ENCODE measurements around the gene PJA2.
"Not testable (repeated sequence)": the region's sequence is repeated elsewhere in the genome, so short reads cannot be mapped to it uniquely, and the experiment has no call there.

PJA2 gene, protein sequence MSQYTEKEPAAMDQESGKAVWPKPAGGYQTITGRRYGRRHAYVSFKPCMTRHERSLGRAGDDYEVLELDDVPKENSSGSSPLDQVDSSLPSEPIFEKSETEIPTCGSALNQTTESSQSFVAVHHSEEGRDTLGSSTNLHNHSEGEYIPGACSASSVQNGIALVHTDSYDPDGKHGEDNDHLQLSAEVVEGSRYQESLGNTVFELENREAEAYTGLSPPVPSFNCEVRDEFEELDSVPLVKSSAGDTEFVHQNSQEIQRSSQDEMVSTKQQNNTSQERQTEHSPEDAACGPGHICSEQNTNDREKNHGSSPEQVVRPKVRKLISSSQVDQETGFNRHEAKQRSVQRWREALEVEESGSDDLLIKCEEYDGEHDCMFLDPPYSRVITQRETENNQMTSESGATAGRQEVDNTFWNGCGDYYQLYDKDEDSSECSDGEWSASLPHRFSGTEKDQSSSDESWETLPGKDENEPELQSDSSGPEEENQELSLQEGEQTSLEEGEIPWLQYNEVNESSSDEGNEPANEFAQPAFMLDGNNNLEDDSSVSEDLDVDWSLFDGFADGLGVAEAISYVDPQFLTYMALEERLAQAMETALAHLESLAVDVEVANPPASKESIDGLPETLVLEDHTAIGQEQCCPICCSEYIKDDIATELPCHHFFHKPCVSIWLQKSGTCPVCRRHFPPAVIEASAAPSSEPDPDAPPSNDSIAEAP

DNA sequence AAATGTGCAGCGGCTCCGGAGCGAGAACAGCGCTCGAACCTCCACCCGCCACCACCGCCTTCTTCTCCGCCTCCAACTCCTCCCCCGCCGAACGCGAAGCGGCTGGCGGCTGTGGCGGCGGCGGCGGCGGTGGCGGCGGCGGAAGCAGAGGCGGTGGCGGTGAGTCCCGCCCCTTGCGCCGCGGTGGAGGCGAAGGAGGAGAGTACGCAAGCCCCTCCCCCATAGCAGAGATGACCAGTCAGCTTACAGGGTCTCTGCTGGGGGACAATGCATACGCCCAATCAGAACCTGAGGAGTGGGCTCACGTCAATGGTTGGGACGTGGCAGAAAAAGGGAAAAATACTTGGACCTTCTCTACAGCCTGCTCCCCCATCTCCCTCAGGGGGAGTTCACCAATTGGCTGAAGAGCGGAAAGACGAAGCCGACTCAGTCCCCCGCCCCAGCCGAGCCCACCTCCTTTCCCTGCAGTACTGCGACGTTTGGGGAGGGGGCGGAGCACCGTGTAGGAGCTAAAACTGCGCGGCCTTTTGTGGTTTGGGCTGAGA lies at the start of gene PJA2:
PJA2 (minus strand) TSS at position 131 of the 545 bp plus-strand sequence. CDS start 26,541 bp downstream, outside the sequence.
- no peaks in the 10 kb centered on the region for H3K4me1 ChIP-seq (ENCODE audit: control insufficient read depth, insufficient read depth, low read length)

DNA sequence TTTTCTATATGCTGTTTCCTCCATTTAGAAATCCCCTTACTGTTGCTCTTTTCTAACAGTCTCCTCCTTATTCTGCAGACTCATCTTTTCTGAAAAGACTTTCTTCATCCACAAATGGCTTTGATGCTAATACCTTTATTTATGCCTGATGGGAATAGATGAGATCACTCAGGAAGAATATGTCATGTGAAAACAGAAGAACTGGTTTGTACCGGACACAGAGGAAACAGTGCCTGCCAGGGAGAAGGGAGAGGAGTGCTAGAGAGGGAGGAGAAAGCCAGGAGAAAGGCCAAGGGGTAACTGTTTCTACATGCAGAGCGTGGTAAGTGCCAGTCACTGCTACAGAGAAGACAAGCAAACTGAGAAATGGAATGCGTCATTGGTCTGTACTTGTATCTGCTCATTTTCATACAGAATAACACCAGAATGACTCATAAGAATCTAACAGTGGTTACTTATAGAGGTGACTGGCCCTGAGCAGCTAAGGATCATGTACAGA lies 45.9 kb upstream of the PJA2 start:
- Histone ChIP-seq H3K27me3 (ENCODE audit: control insufficient read depth, insufficient read depth, low read length) (no peaks in the 10 kb centered on the region), H3K9ac (ENCODE audit: low read length) (no peak overlapping the region), H3K36me3 (ENCODE audit: control insufficient read depth, insufficient read depth, low read length) (no peaks in the 10 kb centered on the region), H3K4me1 (ENCODE audit: control insufficient read depth, insufficient read depth, low read length) (no peaks in the 10 kb centered on the region), H3K4me3 (ENCODE audit: low read length) (no peak overlapping the region), H3K9me3 (ENCODE audit: control insufficient read depth, low read length) (no peaks in the 10 kb centered on the region)

More for the DNA sequence above, at the start of gene PJA2:
- Histone ChIP-seq H3K36me3 (ENCODE audit: control insufficient read depth, insufficient read depth, low read length) (no peaks in the 10 kb centered on the region), H3K4me3 (ENCODE audit: low read length) (peak within 1 kb of the TSS; percentile 96), H3K9ac (ENCODE audit: low read length) (peak within 1 kb of the TSS; percentile 97), H3K9me3 (ENCODE audit: control insufficient read depth, low read length) (no peaks in the 10 kb centered on the region), H3K27me3 (ENCODE audit: control insufficient read depth, insufficient read depth, low read length) (no peaks in the 10 kb centered on the region)

DNA sequence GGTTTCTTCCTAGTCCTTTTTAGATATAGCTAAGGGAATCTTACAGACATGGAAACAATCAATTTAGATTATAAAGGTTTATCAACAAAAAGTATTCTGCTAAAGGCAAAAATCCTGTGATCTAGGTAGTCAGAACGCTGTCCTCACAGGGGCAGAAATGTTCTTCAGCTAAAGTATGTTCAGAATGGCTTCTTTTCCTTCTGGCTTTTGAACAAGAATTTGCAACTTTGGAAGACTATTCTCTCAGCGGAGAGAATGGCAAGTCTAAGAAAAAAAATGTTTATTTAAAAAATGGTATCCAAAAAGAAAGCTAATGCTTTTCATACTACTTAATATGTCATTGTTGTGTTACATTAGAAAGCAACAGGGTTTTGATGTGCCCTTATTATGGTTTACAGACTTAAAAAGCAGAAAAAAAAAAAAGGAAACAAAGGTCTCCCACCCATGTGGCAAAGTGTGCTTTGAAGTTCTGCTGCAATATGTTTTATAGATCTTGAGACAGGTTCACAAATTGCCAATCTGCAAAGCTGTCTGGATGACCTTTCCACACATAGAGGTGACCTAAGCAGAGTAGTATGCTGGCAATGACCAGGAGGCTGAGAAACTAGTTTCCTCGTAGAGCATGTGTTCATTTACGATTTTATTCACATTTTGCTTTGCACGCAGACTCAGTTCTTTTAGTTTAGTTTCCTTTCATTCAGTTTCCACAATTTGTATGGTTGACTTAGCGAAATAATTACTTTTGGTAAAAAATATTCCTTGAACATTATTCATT lies 45.1 kb upstream of the PJA2 start:
- Histone ChIP-seq H3K27me3 (ENCODE audit: control insufficient read depth, insufficient read depth, low read length) (no peaks in the 10 kb centered on the region), H3K4me3 (ENCODE audit: low read length) (no peak overlapping the region), H3K9ac (ENCODE audit: low read length) (no peak overlapping the region), H3K9me3 (ENCODE audit: control insufficient read depth, low read length) (no peaks in the 10 kb centered on the region), H3K36me3 (ENCODE audit: control insufficient read depth, insufficient read depth, low read length) (no peaks in the 10 kb centered on the region), H3K4me1 (ENCODE audit: control insufficient read depth, insufficient read depth, low read length) (no peaks in the 10 kb centered on the region)

DNA sequence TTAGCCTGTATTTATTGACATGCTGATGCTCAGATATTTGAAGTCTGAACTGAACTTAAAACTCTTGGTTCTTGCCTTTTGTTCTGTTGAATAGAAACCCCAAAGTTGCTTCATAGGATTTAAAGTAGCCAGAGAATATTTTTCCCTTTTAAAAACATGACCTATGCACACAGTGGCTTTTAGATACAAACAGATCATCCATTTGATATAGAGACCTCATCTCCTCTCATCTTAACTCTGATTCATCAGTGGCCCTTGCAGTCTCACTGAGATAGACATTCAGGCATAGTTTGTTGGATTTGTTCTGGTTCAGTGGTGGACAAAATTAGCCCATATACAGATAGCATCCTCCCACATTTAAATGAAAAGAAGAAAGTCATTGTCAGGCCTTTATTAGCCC lies 43.5 kb upstream of the PJA2 start:
- Histone ChIP-seq H3K4me3 (ENCODE audit: low read length) (no peak overlapping the region), H3K9me3 (ENCODE audit: control insufficient read depth, low read length) (no peaks in the 10 kb centered on the region), H3K4me1 (ENCODE audit: control insufficient read depth, insufficient read depth, low read length) (no peaks in the 10 kb centered on the region), H3K36me3 (ENCODE audit: control insufficient read depth, insufficient read depth, low read length) (no peaks in the 10 kb centered on the region), H3K27me3 (ENCODE audit: control insufficient read depth, insufficient read depth, low read length) (no peaks in the 10 kb centered on the region), H3K9ac (ENCODE audit: low read length) (no peak overlapping the region)

DNA sequence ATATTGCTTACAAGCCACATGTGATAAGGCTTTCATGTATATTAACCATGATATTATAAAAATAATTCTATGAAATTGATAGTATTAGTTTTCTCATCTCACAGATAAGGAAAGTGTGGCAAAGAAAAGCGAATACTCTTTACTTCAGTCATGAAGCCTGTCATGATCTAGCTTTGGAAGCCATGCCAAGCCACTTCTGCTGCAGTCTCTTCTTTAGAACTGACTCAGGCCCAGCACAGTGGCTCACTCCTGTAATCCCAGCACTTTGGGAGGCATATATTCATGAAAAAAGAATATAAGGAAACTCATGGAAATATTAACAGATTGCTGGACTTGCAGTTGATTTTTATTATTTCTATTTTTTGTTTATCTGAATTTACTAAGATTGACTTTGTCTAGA lies 42.9 kb upstream of the PJA2 start:
- Histone ChIP-seq H3K4me3 (ENCODE audit: low read length) (no peak overlapping the region), H3K9ac (ENCODE audit: low read length) (no peak overlapping the region), H3K9me3 (ENCODE audit: control insufficient read depth, low read length) (no peaks in the 10 kb centered on the region), H3K27me3 (ENCODE audit: control insufficient read depth, insufficient read depth, low read length) (no peaks in the 10 kb centered on the region), H3K4me1 (ENCODE audit: control insufficient read depth, insufficient read depth, low read length) (no peaks in the 10 kb centered on the region), H3K36me3 (ENCODE audit: control insufficient read depth, insufficient read depth, low read length) (no peaks in the 10 kb centered on the region)

DNA sequence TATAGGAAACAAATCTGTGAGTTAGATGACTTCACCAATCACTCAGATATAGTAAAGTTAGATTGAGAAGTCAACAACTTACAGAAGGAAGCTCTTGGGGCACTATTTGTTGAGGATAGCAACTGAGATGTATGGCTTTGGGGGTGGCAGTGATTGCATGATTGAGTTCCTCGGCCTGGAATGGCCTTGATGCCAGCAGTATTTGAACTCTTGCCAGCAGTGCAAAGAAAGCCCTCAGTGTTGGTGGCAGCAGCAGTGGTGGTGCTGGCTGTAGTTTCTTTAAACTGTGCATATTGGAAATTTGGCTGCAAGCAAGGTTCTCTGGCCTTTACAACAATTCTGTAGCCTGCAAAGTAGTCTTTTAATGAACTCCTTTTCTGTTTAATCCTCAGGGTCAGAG lies 41.4 kb upstream of the PJA2 start:
- no peaks in the 10 kb centered on the region for H3K9me3 ChIP-seq (ENCODE audit: control insufficient read depth, low read length)
- no peaks in the 10 kb centered on the region for H3K4me1 ChIP-seq (ENCODE audit: control insufficient read depth, insufficient read depth, low read length)
- H3K9ac ChIP-seq (ENCODE audit: low read length): no peak overlapping the region
- no peaks in the 10 kb centered on the region for H3K27me3 ChIP-seq (ENCODE audit: control insufficient read depth, insufficient read depth, low read length)
- H3K36me3 ChIP-seq (ENCODE audit: control insufficient read depth, insufficient read depth, low read length): no peaks in the 10 kb centered on the region
- no peak overlapping the region for H3K4me3 ChIP-seq (ENCODE audit: low read length)

DNA sequence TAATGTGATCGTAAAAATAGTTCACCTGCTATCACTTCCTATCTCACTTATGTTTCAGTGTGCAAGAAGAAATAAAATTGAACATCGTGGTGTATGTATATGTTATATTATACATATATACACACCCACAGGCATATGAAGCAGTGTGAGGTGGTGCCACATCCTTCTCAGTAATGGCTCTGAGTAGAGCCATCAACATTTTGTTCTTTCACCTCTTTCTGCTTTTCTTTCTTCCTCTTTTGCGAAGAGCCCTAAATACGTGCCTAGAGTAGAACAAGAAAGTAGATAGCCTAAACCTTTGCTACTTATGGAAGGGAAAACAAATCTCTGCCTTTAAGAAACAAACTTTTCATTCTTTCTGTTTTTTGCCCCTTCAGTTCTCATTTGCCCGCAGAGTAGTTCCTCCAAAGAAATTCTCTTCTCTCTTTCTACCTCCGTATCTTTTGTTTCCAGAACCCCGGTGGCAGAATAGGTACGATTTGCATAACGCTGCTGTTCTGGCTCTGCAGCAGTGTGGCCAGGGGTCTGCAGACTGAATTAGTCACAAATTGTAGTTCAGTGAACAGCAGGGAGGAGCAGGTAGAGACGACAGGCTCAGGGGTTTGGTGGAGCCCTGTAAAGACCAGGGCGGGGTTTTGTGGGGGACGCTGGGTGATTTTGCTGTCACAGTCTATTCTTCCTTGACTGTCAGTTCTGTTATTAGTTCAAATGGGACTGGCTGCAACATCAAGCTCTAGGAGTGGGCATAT lies 40.5 kb upstream of the PJA2 start:
- Histone ChIP-seq H3K27me3 (ENCODE audit: control insufficient read depth, insufficient read depth, low read length) (no peaks in the 10 kb centered on the region), H3K4me1 (ENCODE audit: control insufficient read depth, insufficient read depth, low read length) (no peaks in the 10 kb centered on the region), H3K4me3 (ENCODE audit: low read length) (no peak overlapping the region), H3K36me3 (ENCODE audit: control insufficient read depth, insufficient read depth, low read length) (no peaks in the 10 kb centered on the region), H3K9me3 (ENCODE audit: control insufficient read depth, low read length) (no peaks in the 10 kb centered on the region), H3K9ac (ENCODE audit: low read length) (no peak overlapping the region)

DNA sequence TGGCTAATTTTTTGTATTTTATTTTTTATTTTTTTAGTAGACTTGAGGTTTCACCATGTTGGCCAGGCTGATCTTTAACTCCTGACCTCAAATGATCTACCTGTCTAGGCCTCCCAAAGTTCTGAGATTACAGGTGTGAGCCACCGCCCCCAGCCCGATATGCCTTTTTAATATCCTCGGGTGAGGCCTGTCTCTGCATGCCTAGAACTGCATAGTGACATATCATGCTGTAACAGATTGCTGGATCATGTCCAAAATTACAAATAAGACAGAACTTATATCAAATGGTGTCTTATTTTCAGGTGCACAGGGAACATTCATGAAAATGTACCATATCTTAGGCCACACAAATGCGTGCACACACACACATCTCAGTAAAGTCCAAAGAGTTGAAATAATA lies 39.1 kb upstream of the PJA2 start:
- no peaks in the 10 kb centered on the region for H3K9me3 ChIP-seq (ENCODE audit: control insufficient read depth, low read length)
- no peaks in the 10 kb centered on the region for H3K4me1 ChIP-seq (ENCODE audit: control insufficient read depth, insufficient read depth, low read length)
- no peak overlapping the region for H3K4me3 ChIP-seq (ENCODE audit: low read length)
- H3K27me3 ChIP-seq (ENCODE audit: control insufficient read depth, insufficient read depth, low read length): no peaks in the 10 kb centered on the region
- no peak overlapping the region for H3K9ac ChIP-seq (ENCODE audit: low read length)
- H3K36me3 ChIP-seq (ENCODE audit: control insufficient read depth, insufficient read depth, low read length): no peaks in the 10 kb centered on the region

DNA sequence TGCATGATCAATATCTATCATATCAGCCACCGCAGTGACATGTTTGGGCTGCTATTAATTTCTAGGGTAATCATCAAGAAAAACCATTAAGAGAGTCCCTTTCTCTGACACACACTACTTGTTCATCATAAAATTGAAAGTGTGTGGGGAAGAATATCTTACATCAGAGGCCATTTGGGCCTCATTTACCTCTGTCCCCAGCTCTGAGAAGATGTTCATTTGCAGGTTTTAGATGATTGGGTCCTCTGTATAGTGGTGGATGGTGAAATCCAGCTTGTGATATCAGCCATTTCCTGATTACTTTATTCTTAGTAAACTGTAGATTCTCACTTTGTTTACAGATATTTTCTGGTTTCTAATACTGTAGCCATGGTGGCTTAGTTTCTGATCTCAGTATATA lies 29.8 kb upstream of the PJA2 start:
- H3K27me3 ChIP-seq (ENCODE audit: control insufficient read depth, insufficient read depth, low read length): no peaks in the 10 kb centered on the region
- no peaks in the 10 kb centered on the region for H3K4me1 ChIP-seq (ENCODE audit: control insufficient read depth, insufficient read depth, low read length)
- H3K9ac ChIP-seq (ENCODE audit: low read length): no peak overlapping the region
- H3K4me3 ChIP-seq (ENCODE audit: low read length): no peak overlapping the region
- H3K36me3 ChIP-seq (ENCODE audit: control insufficient read depth, insufficient read depth, low read length): no peaks in the 10 kb centered on the region
- H3K9me3 ChIP-seq (ENCODE audit: control insufficient read depth, low read length): no peaks in the 10 kb centered on the region

DNA sequence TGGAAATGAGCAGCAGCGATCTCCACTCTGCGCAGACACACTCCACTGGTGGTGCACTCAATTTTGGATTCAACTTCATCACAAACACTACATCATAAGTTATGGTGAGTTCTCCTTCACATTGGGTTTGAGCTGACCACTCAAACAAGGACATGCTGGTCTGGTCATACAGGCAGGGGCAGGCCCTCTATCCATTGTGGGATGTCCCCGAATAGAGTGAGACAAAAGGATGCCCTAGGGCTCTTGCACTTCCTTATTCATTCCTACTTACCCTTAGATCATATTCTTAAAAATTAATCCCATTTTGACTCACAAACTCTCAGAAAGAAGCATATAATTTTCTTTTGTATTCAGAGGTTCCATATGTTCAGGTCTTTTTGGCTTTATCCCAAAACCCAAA lies 16.3 kb upstream of the PJA2 start:
- no peaks in the 10 kb centered on the region for H3K36me3 ChIP-seq (ENCODE audit: control insufficient read depth, insufficient read depth, low read length)
- no peaks in the 10 kb centered on the region for H3K9me3 ChIP-seq (ENCODE audit: control insufficient read depth, low read length)
- no peak overlapping the region for H3K4me3 ChIP-seq (ENCODE audit: low read length)
- H3K27me3 ChIP-seq (ENCODE audit: control insufficient read depth, insufficient read depth, low read length): no peaks in the 10 kb centered on the region
- no peak overlapping the region for H3K9ac ChIP-seq (ENCODE audit: low read length)
- H3K4me1 ChIP-seq (ENCODE audit: control insufficient read depth, insufficient read depth, low read length): no peaks in the 10 kb centered on the region

DNA sequence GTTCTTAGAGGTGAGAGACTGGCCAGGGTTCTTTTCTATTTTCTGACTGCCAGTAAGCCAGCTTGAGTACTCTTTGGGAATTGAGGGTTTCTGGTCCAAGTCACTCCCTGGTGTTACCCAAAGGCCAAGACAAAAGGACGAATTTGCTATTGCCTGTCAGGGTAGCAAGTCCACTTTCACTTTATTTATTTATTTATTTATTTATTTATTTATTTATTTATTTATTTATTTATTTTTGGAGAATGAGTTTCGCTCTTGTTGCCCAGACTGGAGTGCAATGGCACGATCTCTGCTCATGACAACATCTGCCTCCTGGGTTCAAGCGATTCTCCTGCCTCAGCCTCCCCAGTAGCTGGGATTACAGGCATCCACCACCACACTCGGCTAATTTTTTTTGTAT lies 15.7 kb upstream of the PJA2 start:
- not testable (repeated sequence) for H3K27me3 ChIP-seq (ENCODE audit: control insufficient read depth, insufficient read depth, low read length); H3K36me3 ChIP-seq (ENCODE audit: control insufficient read depth, insufficient read depth, low read length); H3K9me3 ChIP-seq (ENCODE audit: control insufficient read depth, low read length); H3K9ac ChIP-seq (ENCODE audit: low read length); H3K4me3 ChIP-seq (ENCODE audit: low read length); H3K4me1 ChIP-seq (ENCODE audit: control insufficient read depth, insufficient read depth, low read length)
